PC-9 (cell line): ENCODE data around the gene TMOD1.

ENCODE experiments used
- EZH2 ChIP-seq: fragments of 200-600 bp; sonication (generic); IDR thresholded peaks from 2 replicates; pipeline ENCODE4 v1.8.0; 2017; ENCODE audit warnings: antibody characterized with exemption, low read depth
- TF ChIP-seq, protein P1 (sequence below): fragments of 200-600 bp; sonication (generic); conservative IDR thresholded peaks from 2 replicates; pipeline ENCODE4 v1.6.1; 2017; ENCODE audit warnings: mixed run types, antibody characterized with exemption, mild to moderate bottlenecking, moderate library complexity

DNA sequence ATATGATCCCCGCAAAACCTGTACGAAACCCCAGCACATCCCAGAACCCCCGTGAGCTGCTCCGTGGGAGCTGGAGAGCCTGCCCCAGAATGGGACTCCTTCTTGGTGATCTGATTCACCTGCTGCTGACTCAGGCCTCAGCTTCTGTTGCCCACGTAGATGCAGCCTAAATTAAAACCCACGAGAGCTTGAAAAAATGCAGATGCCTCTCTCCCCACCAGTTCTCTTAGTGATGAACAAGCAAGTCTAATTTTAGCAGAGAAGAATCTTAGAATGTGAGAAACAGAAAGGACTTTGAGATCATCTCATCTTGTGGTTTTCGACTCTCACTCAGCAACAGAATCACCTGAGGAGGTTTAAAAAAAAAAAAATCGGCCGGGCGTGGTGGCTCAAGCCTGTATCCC lies 57.6 kb downstream of the TMOD1 start:
- TF ChIP-seq, protein P1, sequence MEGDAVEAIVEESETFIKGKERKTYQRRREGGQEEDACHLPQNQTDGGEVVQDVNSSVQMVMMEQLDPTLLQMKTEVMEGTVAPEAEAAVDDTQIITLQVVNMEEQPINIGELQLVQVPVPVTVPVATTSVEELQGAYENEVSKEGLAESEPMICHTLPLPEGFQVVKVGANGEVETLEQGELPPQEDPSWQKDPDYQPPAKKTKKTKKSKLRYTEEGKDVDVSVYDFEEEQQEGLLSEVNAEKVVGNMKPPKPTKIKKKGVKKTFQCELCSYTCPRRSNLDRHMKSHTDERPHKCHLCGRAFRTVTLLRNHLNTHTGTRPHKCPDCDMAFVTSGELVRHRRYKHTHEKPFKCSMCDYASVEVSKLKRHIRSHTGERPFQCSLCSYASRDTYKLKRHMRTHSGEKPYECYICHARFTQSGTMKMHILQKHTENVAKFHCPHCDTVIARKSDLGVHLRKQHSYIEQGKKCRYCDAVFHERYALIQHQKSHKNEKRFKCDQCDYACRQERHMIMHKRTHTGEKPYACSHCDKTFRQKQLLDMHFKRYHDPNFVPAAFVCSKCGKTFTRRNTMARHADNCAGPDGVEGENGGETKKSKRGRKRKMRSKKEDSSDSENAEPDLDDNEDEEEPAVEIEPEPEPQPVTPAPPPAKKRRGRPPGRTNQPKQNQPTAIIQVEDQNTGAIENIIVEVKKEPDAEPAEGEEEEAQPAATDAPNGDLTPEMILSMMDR = no peak
- no peak for TF ChIP-seq EZH2
